NCI-H2227 (cell line): ENCODE measurements around the gene TNNI3K.

Experiments
- DNase-seq: peaks from one replicate; lab custom pipeline; 2025; ENCODE audit not compliant: unreplicated experiment; lab: John Stamatoyannopoulos, UW

The TNNI3K gene

DNA sequence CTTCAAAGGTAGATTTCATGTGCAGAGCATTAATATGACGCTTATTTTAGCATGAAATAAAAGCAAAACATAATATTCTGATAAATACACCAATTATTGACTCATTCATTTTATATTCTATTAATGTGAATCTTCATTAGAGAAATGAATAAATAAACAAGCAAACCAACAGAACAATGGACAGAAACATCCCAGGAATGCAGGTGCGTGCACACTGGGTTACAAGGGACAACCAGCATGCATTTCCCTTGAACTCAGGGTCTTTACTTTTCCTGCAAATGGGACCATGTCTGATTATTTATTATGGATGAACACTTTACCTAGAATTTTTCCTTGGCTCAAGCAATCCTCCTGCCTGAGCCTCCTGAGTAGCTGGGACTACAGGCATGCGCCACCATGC is 263.7 kb downstream of the TNNI3K start:
- no peak for DNase-seq

DNA sequence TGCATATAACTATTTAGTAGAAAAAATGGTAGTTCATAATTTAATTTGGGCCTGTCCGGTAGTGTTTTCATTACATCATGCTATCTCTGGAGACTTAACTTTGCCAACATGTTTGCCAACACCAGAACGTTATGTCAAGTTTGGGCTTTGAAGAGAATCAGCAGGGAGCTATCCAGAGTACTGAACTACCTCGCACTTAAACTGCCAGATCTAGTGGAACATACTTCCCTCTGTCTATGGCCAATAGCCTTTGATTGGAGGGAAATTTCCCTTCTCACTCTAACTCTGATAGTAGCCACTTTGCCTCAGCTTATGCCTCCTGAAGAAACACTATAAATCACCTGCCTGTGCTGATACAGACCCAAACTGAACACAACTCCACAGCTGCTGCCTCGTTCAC is 267.2 kb downstream of the TNNI3K start:
- DNase-seq, result no peak

- no peak for DNase-seq
These were observed 267.7 kb downstream of the TNNI3K start for GRCh38 chr1:74502858-74503257.

DNA sequence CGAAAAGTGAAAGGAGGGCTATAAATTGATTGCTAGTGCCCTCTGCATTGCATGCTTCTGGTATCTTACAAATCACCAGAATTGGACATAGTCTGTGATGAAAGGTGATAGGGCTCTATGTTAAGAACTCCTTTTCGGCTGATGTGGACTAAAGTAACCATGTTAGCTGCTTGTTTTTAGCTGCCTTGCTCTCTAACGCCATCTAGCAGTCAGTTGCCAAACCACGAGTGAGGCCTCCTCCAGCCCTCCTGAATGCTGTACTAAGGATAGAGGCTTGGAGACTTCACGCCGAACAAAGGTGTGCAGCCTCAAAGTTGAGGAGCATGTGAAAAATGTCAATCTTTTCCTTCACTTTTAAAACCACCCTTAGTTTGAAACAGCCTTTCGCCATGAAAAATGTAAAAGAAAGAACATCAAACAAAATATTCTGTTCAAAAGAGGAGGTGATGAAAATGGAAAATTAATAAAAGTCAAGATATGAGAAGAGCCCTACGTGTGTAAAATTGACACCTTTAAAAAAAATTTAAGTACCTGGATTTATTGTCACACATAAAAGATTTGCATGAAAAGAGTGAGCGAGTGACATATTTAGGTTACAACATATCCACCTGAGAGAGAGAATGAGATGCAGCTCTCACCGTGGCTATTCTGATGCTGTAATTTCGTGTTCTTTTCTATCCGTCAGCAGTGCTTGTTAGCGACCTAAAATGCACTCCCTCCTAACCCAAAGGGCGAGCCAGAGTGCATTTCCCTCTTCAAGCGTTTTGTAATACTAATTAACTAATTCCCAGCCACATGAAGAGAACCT is 269.1 kb downstream of the TNNI3K start:
- DNase-seq, result peak; percentile 87

DNA sequence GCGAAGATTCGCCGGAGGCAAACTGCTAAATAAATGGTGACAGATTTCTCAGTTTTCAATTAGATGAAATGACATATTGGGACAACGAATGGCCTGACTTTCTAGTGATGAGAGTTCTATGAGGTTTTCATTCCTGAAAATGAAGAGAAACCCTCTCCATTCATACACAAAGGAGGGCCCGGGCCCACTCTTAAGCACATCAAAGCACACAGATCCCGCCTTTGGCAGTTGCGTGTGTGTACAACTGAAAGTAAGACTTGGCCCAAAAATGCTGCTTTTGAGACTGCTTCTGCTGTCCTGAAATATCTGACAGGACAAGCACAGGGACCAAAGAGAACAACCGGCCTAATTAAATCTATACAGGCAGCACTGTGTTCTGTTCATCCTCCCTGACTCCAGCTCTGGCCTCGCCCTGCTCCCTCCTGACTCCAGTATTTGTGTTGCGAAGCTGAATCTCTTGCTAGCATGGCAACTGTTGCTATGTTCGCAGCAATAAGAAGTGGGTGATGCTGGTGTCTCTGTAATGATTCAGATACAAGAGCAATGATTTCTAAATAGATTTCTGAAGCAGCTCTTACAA is 269.8 kb downstream of the TNNI3K start:
- peak; percentile 81 for DNase-seq

GRCh38 chr1:74505928-74506710 is 270.9 kb downstream of the TNNI3K start:
- peak; percentile 23 for DNase-seq

GRCh38 chr1:74508449-74508848 is 273.3 kb downstream of the TNNI3K start:
- DNase-seq, result no peak

DNA sequence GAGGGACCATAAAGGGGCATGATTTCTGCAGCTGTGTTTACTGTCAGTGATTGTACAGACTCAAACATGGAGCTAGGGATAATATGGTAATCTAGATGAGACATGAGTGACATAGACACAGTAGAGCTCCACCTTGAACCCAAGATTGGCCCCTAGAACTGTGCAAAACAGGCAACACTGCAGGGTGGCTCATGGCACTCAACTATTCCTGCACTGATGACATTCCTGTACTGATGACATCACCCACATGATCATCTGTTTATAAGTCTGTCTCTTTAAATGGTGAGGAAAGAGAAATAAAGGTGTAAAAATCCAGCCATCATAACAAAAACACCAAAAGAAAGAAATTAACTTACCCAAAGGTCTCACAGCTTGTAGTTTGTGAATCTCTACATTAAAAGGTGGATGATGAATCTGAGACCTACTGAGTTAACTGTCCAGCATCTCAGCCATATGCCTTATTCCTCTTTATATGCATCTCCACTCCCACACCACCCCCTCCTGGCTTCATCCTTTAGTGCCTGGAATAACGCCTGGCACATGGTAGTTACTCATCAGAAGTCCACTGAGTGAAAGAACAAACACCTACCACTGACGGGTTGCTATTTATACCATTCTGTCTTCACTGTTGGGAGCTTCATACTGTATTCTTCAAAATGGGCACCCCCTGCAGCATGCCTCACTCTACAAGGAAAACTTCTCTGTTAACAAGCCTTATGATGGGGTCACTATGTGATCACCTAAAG is 277.2 kb downstream of the TNNI3K start, which contains the start of gene LRRC53:
Gene LRRC53, minus strand, starts transcription at position 442 of the 746 bp plus-strand sequence. CDS start 29,262 bp downstream, outside the sequence.
- DNase-seq, result no peak

- DNase-seq, result no peak
These were observed 278.5 kb downstream of the TNNI3K start for GRCh38 chr1:74513411-74514300.

DNA sequence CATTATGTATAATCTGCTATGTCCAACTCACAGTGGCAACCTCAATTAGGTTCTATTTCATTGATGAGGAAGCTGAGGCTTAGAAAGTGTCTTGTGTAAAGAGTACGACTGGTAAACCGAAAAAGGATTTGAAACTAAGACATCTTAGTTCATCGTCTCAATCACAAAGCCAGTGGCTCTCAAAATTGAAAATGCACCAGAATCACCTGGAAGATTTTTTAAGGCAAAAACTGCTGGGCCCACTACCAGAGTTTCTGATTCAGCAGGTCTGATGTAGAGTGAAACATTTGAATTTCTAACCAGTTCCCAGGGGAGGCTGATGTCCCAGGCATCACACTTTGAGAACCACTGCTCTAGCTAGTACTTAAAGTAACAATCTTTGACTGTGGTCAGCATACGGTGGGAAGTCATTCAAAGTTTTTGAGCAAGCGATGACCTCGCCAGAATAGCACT is 282.4 kb downstream of the TNNI3K start:
- no peak for DNase-seq

GRCh38 chr1:74522148-74522547 is 287.0 kb downstream of the TNNI3K start:
- no peak for DNase-seq

- DNase-seq, result no peak
These were observed 288.8 kb downstream of the TNNI3K start for GRCh38 chr1:74523873-74524480.

DNA sequence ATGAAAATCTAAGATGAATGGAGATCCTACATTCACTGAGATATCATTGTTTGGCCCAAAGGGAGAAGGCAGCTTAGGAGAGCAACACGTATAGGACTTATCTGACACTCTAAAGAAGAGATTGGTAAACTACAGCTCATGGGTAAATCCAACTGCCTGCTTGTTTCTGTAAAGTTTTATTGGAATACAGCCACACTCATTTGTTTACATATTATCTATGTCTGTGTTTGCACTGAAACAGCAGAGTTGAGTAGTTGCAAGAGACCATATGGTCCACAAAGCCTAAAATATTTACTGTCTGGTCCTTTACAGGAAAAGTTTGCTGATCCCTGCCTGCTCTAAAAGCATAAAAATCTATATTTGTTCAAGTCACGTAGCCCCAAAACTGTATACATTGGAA is 291.5 kb downstream of the TNNI3K start:
- no peak for DNase-seq

DNA sequence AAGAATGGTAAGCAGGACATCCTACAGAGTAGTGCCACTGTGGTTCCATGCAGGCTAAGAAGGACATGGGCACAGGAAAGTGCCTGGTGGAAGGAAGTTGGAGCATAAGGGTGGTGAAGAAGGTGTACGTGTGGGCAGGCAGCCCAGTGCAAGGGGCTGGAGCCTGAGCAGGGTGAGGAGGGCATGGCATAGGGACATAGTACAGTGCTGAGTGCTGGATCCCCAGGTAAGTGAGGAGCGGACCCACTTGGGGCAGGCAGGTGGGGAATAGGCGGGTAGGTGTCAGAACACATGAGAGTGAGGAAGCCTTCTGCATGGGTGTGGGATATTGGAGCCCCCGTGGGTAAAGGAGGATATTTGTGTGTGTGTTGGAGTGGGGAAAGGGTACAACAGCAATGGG is 292.9 kb downstream of the TNNI3K start:
- no peak for DNase-seq

GRCh38 chr1:74530892-74531291 is 295.7 kb downstream of the TNNI3K start:
- no peak for DNase-seq

GRCh38 chr1:74531796-74532195 is 296.6 kb downstream of the TNNI3K start:
- no peak for DNase-seq

- no peak for DNase-seq
These were observed 299.1 kb downstream of the TNNI3K start for GRCh38 chr1:74534241-74534640.

- no peak for DNase-seq
These were observed 310.6 kb downstream of the TNNI3K start for GRCh38 chr1:74545821-74546220.

GRCh38 chr1:74548961-74549750 is 314.0 kb downstream of the TNNI3K start:
- no peak for DNase-seq
